NCI-H2196 treated with DMSO at 0.1 percent for 48 hours (cell line): ENCODE data around the gene ADAMTS3.
"Not testable (repeated sequence)": the region's sequence is repeated elsewhere in the genome, so short reads cannot be mapped to it uniquely, and the experiment has no call there.

ENCODE experiments used
- DNase-seq: peaks from one replicate; lab custom pipeline; 2025; ENCODE audit not compliant: unreplicated experiment; lab: John Stamatoyannopoulos, UW

The ADAMTS3 gene

GRCh38 chr4:72473434-72473900 is 95.6 kb downstream of the ADAMTS3 start:
- DNase-seq = no peak

GRCh38 chr4:72471816-72472215 is 97.2 kb downstream of the ADAMTS3 start:
- no peak for DNase-seq

- no peak for DNase-seq
Measured at GRCh38 chr4:72468904-72469502, 100.0 kb downstream of the ADAMTS3 start.

GRCh38 chr4:72467633-72468032 is 101.4 kb downstream of the ADAMTS3 start:
- DNase-seq = no peak

- DNase-seq = no peak
Measured at GRCh38 chr4:72463724-72464123, 105.3 kb downstream of the ADAMTS3 start.

- DNase-seq = no peak
Measured at GRCh38 chr4:72457158-72457557, 111.9 kb downstream of the ADAMTS3 start.

- no peak for DNase-seq
Measured at GRCh38 chr4:72451349-72451748, 117.7 kb downstream of the ADAMTS3 start.

GRCh38 chr4:72449705-72450104 is 119.3 kb downstream of the ADAMTS3 start:
- no peak for DNase-seq

GRCh38 chr4:72448231-72448630 is 120.8 kb downstream of the ADAMTS3 start:
- DNase-seq = no peak

- DNase-seq = no peak
Measured at GRCh38 chr4:72446353-72447055, 122.5 kb downstream of the ADAMTS3 start.

GRCh38 chr4:72444092-72444491 is 124.9 kb downstream of the ADAMTS3 start:
- DNase-seq = no peak

- no peak for DNase-seq
Measured at GRCh38 chr4:72442715-72443114, 126.3 kb downstream of the ADAMTS3 start.

- no peak for DNase-seq
Measured at GRCh38 chr4:72442147-72442546, 126.9 kb downstream of the ADAMTS3 start.

- DNase-seq = no peak
Measured at GRCh38 chr4:72440386-72440785, 128.6 kb downstream of the ADAMTS3 start.

- DNase-seq = no peak
Measured at GRCh38 chr4:72432975-72433374, 136.0 kb downstream of the ADAMTS3 start.

- no peak for DNase-seq
Measured at GRCh38 chr4:72432282-72432681, 136.7 kb downstream of the ADAMTS3 start.

- no peak for DNase-seq
Measured at GRCh38 chr4:72430988-72431387, 138.0 kb downstream of the ADAMTS3 start.

- no peak for DNase-seq
Measured at GRCh38 chr4:72430050-72430449, 139.0 kb downstream of the ADAMTS3 start.

GRCh38 chr4:72429397-72429889 is 139.6 kb downstream of the ADAMTS3 start:
- no peak for DNase-seq

GRCh38 chr4:72427057-72427456 is 142.0 kb downstream of the ADAMTS3 start:
- no peak for DNase-seq

GRCh38 chr4:72425908-72426307 is 143.1 kb downstream of the ADAMTS3 start:
- DNase-seq = not testable (repeated sequence)

GRCh38 chr4:72424006-72424405 is 145.0 kb downstream of the ADAMTS3 start:
- no peak for DNase-seq

GRCh38 chr4:72422416-72422815 is 146.6 kb downstream of the ADAMTS3 start:
- DNase-seq = no peak
